Cerebellar nuclear complex (tissue), 1 donor: ENCODE measurements around the gene UGGT2.
"Not testable (repeated sequence)": the region's sequence is repeated elsewhere in the genome, so short reads cannot be mapped to it uniquely, and the experiment has no call there.

Source experiments
- DNase-seq, 2 experiments: peaks; one replicate each; lab custom pipeline; 2025; lab: John Stamatoyannopoulos, UW

The UGGT2 gene

DNA sequence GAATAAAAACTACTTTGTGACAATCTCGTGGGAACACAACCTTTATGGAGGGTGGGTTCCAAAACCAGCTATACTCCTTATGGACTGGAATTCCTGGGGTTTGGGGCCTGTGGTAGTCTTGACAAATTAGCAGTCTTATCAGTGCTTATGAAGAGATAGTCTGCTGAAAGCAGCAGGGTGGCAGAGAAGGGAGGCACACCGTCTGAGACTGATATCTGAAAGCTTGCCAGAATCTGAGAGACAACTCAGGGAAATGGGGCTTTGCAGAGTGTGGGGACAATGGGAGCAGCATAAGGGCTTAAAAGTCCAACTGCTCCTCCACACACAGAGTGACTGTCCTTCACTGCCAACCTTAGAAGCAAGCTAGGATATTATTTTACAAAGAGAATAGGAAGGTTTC lies 95.9 kb downstream of the UGGT2 start:
- DNase-seq = no peak

DNA sequence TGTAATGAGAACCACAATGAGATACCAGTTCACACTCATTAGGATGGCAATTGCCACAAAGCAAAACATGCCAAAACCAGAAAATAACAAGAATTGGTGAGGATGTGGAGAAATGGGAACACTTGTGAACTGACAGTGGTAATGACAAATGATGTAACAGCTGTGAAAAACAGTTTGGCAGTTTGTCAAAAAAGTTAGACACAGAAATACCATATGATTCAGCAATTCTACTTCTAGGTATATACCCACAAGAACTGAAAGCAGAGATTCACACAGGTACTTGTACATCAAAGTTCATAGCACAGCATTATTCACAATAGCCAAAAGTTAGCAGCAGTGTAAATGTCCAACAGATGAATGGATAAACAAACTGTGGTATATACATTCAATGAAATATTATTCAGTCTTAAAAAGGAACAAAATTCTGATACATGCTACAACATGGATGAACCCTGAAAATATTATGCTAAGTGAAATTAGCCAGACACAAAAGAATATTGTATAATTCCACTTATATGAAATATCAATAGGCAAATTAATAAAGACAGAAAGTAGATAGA lies 96.5 kb downstream of the UGGT2 start:
- no peak for DNase-seq

DNA sequence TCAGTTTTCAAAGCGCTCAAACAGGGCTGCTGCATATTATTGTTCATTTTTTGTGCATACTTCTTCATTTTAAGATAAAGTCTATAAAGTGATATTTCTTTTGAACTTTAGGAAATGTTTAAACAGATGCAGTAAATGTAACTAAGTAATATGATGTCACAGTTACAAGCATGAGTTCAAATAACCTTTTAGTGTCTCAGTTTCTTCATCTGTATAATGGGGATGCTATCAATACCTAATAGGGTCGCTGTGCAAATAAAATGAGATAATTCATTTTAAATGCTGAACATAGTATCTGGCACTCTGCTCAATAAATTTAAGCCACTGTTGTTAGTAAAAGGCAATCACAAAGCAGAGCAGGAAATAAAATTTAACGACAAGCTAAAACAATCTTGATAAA lies 97.5 kb downstream of the UGGT2 start:
- DNase-seq = no peak

DNA sequence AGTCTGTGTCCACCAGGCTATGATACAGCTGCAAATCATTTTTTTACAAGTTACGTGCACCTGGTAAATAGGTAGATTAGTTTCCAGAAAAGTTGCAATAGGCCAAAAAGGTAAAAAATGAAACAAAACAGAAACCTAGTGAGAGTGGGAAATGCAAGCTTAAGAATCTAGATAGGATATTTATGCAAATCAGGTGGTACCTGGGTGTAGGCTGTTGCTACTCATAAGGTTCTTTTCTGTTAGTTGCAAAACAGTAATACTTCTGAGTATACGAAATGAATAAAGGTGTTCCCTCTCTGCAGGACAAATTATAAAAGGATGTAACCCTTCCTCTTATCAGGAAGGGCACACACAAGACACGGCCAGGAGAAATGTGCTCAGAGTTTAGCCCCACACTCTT lies 97.9 kb downstream of the UGGT2 start:
- no peak for DNase-seq

DNA sequence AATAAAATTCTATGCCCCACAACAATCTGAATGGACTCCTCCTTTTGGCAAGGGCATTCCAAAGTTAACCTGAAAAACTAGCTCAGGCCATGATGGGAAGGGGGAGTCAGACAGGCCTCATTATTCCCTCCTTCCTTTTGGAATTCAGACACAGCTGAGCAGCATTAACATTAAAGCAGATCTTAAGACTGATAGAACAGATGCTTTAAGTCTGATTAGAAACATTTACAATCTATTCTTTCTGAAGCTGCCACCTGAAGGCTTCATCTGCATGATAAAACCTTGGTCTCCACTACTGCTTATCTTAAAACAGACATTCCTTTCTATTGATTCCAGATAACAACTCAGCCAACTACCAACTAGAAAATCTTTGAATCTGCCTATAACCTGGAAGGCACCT lies 98.9 kb downstream of the UGGT2 start:
- no peak for DNase-seq

DNA sequence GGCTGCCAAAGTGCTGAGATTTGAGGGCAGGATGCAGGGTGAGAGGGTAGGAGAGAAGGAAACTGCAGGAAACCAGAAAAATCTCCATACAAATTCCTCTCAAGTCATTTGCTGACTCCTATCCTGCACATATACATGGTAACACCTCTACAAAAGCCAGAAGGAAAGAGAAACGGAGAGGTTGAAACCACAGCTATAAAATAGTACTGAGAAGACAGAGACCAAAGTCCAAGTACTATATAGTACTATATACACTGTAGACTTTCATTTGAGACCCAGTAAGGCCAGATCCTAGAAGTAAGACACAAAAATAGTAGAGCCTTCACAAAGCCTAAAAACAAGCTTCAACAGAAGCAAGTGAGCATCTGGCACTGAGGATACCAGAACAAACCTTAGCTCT lies 103.1 kb downstream of the UGGT2 start:
- no peak for DNase-seq

DNA sequence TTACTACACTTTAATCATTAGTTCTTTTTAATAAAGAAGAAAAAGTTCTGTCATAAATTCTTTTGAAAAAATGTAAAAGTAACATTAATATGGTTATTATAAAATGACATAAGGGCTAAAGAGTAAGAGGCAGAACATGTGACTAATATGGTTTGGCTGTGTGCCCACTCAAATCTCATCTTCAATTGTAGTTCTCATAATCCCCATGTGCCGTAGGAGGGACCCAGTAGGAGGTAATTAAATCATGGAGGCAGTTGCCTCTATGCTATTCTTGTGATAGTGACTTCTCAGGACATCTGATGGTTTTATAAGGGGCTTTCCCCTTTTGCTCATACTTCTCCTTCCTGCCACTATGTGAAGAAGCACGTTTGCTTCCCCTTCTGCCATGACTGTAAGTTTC lies 104.5 kb downstream of the UGGT2 start:
- DNase-seq = no peak

DNA sequence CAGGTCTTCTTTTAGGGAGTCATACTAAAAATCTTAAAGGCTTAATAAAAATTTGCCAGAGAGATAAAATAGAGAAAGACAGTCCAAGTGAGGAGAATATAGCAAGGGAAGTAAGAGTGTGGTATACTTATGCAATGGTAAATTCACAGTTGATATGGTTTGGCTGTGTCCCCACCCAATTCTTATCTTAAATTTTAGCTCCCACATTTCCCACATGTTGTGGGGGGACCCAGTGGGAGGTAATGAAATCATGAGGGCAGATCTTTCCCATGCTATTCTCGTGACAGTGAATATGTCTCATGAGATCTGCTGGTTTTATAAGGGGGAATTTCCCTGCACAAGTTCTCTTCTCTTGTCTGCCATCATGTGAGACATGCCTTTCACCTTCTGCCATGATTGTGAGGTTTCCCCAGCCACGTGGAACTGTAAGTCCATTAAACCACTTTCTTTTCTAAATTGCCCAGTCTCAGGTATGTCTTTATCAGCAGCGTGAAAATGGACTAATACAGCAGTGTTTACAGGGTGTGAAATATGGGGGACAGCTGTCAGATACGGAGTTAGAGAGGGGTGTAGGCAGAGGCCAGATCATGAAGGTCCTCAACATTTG lies 115.4 kb downstream of the UGGT2 start:
- DNase-seq = no peak

DNA sequence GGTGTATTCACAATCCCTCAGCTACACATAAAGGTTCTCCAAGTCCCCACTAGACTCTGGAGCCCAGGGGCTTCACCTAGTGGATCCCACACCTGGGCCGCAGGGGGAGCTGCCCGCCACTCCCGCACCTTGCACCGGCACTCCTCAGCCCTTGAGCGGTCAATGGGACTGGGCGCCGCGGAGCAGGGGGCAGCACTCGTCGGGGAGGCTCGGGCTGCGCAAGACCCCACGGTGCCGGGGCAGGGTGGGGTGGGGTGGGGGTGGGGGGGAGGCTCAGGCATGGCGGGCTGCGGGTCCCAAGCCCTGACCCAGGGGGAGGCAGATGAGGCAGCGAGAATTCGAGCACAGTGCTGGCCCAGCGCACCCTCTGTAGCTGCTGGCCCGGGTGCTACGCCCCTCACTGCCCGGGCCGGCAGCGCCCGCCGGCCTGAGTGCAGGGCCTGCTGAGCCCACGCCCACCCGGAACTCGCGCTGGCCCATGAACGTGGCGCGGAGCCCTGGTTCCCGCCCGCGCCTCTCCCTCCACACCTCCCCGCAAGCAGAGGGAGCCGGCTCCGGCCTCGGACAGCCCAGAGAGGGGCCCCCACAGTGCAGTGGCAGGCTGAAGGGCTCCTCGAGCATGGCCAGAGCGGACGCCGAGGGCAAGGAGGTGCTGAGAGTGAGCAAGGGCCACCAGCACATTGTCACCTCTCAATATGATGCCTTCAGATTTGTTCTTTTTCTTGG lies 121.7 kb downstream of the UGGT2 start:
- no peak for DNase-seq

DNA sequence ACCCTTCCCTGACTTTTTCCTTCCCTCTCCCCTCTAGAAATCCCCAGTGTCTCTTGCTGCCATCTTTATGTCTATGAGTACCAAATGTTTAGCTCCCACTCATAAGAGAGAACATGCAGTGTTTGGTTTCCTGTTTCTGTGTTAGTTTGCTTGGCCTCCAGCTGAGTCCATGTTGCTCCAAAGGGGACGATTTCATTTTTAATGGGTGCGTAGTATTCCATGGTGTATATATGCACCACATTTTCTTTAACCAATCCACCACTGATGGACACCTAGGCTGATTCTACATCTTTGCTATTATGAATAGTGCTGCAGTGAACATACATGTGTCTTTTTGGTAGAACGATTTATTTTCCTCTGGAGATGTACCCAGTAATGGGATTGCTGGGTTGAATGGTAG lies 123.8 kb downstream of the UGGT2 start:
- DNase-seq = no peak

DNA sequence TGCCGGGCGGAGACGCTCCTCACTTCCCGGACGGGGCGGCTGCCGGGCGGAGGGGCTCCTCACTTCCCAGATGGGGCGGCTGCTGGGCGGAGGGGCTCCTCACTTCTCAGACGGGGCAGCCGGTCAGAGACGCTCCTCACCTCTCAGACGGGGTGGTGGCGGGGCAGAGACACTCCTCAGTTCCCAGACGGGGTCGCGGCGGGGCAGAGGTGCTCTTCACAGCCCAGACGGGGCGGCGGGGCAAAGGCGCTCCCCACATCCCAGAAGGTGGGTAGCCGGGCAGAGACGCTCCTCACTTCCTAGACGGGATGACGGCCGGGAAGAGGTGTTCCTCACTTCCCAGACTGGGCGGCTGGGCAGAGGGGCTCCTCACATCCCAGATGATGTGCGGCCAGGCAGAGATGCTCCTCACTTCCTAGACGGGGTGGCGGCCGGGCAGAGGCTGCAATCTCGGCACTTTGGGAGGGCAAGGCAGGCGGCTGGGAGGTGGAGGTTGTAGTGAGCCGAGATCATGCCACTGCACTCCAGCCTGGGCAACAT lies 124.8 kb downstream of the UGGT2 start:
- not testable (repeated sequence) for DNase-seq

DNA sequence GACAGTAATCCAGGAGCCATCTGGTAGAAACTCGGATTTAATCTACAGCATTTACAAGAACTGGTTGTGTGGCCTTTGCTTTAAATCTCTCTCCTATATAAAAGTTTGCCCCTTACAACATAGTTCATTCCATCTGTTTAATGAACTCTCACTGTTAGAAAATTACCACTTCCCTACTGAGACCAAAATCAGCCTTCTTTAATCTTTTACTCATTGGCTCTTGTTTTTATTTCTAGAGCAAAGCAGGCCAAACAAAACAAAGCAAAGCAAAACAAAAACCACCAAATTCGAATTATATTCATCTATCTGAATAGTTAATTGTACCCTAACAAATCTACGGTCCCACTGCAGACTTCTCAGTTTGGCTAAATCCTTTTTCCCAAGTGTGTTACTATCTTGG lies 127.0 kb downstream of the UGGT2 start:
- DNase-seq = no peak

DNA sequence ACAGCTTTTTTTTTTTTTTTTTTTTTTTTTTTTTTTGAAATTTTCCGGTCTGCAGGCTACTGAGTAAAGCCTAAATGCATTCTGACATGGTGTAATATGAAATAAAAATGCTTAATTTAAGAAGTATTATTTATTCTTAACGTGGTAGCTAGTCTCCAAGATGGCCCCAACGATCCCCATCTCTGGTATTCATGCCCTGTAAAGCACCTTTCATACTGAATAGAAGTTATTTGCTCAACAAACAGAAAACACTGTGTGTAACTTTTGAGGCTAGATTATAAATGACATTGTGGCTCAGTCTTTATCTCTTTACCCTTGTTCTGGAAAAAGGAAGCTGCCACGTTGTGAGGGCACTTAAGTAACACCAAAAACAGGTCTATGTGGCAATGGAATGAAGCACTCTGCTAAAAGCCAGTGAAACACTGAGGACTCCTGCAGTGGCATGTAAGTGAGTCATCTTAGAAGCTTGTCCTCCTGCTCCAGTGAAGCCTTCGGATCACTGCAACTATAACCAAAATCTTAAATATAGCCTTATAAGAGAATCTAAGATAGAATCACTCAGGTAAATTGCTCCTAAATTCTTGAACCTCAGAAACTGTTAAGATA lies 128.7 kb downstream of the UGGT2 start:
- no peak for DNase-seq

DNA sequence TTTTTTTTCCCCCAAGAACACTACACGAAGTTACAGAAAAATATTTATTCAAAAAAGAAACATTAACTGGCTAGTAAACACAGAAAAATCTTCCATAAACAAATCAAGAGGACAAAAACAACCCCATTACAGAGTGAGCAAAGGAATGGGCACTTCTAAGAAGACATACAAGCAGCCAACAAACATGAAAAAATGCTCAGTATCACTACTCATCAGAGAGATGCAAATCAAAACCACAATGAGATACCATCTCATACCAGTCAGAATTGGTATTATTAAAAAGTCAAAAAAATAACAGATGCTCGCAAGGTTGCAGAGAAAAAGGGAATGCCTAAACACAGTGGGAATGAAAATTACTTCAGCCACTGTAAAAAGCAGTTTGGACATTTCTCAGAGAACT lies 131.7 kb downstream of the UGGT2 start:
- DNase-seq = no peak

DNA sequence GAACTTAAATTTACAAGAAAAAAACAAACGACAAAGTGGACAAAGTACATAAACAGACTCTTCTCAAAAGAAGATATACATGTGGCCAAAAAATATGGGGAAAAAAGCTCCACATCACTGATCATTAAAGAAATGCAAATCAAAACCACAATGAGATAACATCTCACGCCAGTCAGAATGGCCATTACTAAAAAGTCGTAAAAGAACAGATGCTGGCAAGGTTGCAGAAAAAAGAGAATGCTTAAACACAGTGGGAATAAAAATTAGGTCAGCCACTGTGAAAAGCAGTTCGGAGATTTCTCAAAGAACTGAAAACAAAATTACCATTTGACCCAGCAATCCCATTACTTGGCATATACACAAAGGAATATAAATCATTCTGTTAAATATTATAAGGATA lies 132.7 kb downstream of the UGGT2 start:
- DNase-seq = no peak

DNA sequence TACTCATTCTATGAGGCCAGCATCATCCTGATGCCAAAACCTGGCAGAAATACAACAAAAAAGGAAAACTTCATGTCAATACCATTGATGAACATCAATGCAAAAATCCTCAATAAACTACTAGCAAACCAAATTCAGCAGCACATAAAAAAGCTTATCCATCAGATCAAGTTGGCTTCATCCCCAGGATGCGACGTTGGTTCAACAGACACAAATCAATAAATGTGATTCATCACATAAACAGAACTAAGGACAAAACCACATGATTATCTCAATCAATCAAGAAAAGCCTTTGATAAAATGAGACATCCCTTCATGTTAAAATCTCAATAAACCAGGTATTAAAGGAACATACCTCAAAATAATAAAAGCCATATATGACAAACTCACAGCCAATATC lies 134.3 kb downstream of the UGGT2 start:
- DNase-seq = no peak

DNA sequence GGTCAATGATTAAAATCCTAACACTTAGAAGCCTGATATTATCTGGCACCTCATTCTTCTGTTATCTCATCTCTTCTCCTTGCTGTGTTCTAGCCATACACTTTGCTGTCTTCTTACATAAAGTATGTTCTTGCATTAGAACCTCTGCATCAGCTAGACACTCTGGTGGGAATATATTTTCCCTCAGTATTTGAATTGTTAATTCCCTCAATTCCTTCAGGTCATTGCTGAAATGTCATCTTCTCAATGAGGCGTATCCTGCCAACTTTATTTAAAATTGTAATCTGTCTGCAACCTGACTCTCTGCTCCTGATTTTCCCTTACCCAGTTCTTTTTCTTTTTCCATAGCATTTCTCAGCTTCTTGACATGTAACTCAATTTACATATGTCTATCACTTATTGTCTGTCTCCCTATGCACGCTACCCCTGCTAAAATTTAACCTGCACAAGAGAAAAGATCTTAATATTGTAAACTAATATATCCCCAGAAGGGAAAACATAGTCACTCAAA lies 138.2 kb downstream of the UGGT2 start:
- no peak for DNase-seq

DNA sequence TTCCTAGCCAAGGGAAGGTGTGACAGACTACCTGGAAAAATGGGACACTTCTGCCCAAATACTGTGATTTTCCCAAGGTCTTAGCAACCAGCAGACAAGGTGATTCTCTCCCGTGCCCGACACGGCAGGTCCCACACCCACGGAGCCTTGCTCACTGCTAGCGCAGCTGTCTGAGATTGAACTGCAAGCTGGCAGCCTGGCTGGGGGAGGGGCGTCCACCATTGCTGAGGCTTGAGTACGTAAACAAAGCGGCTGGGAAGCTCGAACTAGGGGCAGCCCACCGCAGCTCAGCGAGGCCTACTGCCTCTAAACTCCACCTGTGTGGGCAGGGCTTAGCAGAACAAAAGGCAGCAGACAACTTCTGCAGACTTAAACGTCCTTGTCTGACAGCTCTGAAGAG lies 146.2 kb downstream of the UGGT2 start:
- DNase-seq = no peak

DNA sequence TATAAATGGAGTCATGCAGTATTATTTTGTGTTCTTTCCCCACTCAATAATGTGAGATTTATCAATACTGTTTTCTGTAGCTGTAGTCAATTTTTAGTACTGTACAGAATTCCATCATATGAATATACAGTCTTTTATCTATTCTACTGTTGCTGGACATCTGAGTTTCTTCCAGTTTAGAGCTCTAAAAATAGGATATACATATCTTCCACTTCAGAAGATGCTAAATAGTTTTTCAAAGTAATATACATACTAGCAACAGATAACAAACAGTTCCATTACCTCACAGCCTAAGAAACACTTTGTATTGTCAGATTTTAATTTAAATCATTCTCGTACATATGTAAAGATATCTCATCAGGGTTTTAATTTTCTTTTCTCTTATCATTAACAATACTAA lies 149.6 kb downstream of the UGGT2 start:
- DNase-seq = no peak

DNA sequence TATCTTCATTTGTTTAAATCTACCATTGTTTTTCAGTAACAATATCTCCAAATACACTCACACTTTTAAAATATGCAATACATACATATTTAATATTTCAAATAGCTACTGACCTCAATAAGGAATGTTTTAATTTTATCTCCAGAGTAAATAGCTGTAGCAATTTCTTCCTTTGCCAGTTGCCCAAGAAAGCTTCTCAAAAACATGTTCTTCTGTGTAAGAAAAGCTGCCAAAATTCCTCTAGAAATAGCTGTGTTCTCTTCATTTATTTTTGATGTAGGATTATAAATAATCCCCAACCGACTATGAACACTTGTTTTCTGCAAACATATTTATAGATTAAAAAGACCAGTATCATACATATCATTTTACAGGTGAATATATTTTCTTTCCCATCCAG lies 150.5 kb downstream of the UGGT2 start:
- no peak for DNase-seq

DNA sequence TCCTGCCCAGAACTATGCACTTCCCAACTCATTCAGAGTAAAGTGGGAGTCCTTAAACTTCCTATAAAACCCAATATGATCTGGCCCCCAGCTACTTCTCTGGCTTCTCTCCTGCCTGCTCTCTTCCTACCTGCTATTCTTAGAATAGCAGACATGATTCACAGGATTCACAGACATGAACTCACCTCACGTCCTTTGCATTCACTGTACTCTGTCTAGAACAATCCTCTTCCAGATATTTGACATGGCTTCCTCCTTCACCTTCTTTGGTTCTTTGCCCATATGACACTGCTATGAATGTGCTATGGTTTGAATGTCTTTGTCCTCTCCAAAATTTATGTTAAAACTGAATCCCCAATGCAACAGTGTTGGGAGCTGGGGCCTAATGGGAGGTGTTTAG lies 154.9 kb downstream of the UGGT2 start:
- no peak for DNase-seq

DNA sequence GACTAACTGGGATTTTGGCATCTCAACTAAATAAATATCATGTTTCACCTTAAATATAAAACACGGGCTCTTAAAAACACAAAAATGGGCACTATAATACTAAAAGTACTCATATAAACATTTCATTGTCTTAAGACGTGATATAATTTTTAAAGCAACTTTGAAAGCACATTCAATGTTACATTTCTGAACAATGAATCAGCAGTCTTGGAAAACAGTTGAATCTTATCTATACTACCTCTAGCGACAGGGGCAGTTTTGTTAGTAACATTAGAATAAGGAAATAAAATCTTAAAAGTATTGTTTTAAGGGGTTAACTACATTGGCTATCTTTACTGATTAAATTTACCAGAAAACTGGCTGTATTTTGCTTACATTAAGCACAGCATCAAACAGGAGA lies 156.9 kb downstream of the UGGT2 start:
- no peak for DNase-seq

DNA sequence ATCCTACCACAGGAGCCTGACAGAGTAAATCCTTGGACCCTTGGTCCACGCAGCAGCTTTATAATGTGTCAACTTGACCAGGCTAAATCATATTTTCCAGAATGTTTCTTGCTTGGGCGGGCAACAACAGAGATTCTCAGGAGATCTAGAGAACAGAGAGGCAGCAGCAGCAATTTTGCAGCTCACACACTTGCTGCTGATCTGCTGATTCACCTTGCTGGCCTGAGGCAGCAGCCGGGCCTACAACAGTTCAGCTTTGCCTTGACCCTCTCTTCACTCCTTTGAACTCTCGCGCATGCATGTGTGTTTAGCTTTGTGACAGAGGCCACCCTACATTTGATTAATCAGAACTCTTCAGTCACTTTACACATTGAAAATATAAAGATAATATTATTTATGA lies 159.3 kb downstream of the UGGT2 start:
- no peak for DNase-seq
